HG03108 (cell line): Measurements from ENCODE around the gene CLIC6.

Experiments used
- ATAC-seq: cut with Tn5 transposase; IDR thresholded peaks from one replicate; pipeline ENCODE4 v1.9.1; 2021; ENCODE audit warnings: moderate library complexity; ENCODE audit not compliant: unreplicated experiment

The CLIC6 gene

GRCh38 chr21:34668803-34669148 lies at the start of gene CLIC6:
TSS of gene CLIC6 (plus strand) at chr21:34668994. CDS start at chr21:34669389, 395 bp downstream.
- no peak for ATAC-seq

GRCh38 chr21:34619841-34620665 lies 48.7 kb upstream of the CLIC6 start:
- no peak for ATAC-seq

- ATAC-seq, result no peak
These were observed 47.1 kb upstream of the CLIC6 start for GRCh38 chr21:34621434-34622350.

GRCh38 chr21:34623516-34623915 lies 45.3 kb upstream of the CLIC6 start:
- no peak for ATAC-seq

- no peak for ATAC-seq
These were observed 43.7 kb upstream of the CLIC6 start for GRCh38 chr21:34625030-34625593.

GRCh38 chr21:34626131-34626530 lies 42.7 kb upstream of the CLIC6 start:
- no peak for ATAC-seq

GRCh38 chr21:34630536-34631143 lies 38.2 kb upstream of the CLIC6 start:
- no peak for ATAC-seq

- ATAC-seq, result no peak
These were observed 36.3 kb upstream of the CLIC6 start for GRCh38 chr21:34632498-34632897.

GRCh38 chr21:34635307-34635706 lies 33.5 kb upstream of the CLIC6 start:
- ATAC-seq, result no peak

- no peak for ATAC-seq
These were observed 31.8 kb upstream of the CLIC6 start for GRCh38 chr21:34636961-34637360.

GRCh38 chr21:34639250-34639649 lies 29.5 kb upstream of the CLIC6 start:
- ATAC-seq, result no peak

- ATAC-seq, result no peak
These were observed 28.7 kb upstream of the CLIC6 start for GRCh38 chr21:34639882-34640788.

- no peak for ATAC-seq
These were observed 27.9 kb upstream of the CLIC6 start for GRCh38 chr21:34640858-34641257.

- ATAC-seq, result peak; percentile 58
These were observed 26.4 kb upstream of the CLIC6 start for GRCh38 chr21:34642211-34643075.

- ATAC-seq, result no peak
These were observed 24.0 kb upstream of the CLIC6 start for GRCh38 chr21:34644825-34645224.

- ATAC-seq, result no peak
These were observed 21.2 kb upstream of the CLIC6 start for GRCh38 chr21:34647555-34647954.

- ATAC-seq, result no peak
These were observed 20.0 kb upstream of the CLIC6 start for GRCh38 chr21:34648739-34649297.

GRCh38 chr21:34649400-34649799 lies 19.4 kb upstream of the CLIC6 start:
- ATAC-seq, result no peak

- no peak for ATAC-seq
These were observed 17.8 kb upstream of the CLIC6 start for GRCh38 chr21:34650861-34651431.
